SU-DHL-6 (cell line): ENCODE results near the gene C6orf52.

Source experiments
- EZH2phosphoT487 ChIP-seq: fragments of 200-600 bp; sonication (generic), shearing (Covaris generic); conservative IDR thresholded peaks from 2 replicates; pipeline ENCODE4 v1.6.1; 2018; ENCODE audit warnings: mild to moderate bottlenecking, antibody characterized with exemption, low read length, moderate library complexity, mixed read lengths
- TF ChIP-seq, protein P1 (sequence below): fragments of 200-600 bp; sonication (generic); IDR thresholded peaks from one replicate; pipeline ENCODE4 v1.5.1; 2017; ENCODE audit warnings: antibody characterized with exemption, mild to moderate bottlenecking, low read length, moderate library complexity; ENCODE audit not compliant: insufficient read depth, poor library complexity, severe bottlenecking

DNA sequence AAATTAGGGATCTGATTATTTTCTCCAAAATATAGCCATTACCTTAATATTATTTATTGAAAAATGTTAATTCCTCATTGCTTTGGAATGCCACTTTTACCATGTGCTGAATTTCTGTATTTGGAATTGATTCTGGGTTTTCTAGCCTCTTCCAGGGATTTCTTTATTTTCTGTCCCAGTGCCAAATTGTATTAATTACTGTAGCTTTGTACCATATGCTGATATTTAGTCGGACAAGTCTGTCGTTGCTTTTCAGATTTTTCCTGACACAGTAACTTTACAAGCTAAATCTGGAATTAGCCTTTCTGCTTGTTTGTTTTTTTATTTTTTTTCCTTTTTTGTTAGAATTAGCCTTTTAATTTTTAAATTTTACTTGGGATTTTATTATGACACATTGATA lies 42.3 kb upstream of the C6orf52 start:
- TF ChIP-seq, protein P1, sequence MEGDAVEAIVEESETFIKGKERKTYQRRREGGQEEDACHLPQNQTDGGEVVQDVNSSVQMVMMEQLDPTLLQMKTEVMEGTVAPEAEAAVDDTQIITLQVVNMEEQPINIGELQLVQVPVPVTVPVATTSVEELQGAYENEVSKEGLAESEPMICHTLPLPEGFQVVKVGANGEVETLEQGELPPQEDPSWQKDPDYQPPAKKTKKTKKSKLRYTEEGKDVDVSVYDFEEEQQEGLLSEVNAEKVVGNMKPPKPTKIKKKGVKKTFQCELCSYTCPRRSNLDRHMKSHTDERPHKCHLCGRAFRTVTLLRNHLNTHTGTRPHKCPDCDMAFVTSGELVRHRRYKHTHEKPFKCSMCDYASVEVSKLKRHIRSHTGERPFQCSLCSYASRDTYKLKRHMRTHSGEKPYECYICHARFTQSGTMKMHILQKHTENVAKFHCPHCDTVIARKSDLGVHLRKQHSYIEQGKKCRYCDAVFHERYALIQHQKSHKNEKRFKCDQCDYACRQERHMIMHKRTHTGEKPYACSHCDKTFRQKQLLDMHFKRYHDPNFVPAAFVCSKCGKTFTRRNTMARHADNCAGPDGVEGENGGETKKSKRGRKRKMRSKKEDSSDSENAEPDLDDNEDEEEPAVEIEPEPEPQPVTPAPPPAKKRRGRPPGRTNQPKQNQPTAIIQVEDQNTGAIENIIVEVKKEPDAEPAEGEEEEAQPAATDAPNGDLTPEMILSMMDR, result no peak
- TF ChIP-seq EZH2phosphoT487, result no peak
